ENCODE measurements around the gene GABPA.

Gene GABPA

GRCh38 chr21:25801217-25802014 is 66.6 kb downstream of the GABPA start (continued):
- TF ChIP-seq ZSCAN18 (tag by site-specific recombination; IDR thresholded peaks at IDR 0.05) (no peak), ZSCAN4 (tag by site-specific recombination; IDR thresholded peaks at IDR 0.05) (no peak), ZNF248 (tag by site-specific recombination; IDR thresholded peaks at IDR 0.05) (no peak), GFI1B (tag by site-specific recombination; IDR thresholded peaks at IDR 0.05) (no peak)

GRCh38 chr21:25806060-25806459 is 71.3 kb downstream of the GABPA start:
- Histone ChIP-seq H3K27ac (ENCODE audit: extremely low read depth, low read depth, low read length) (no peak overlapping the region), H3K4me3 (ENCODE audit: low read depth, low read length) (no peak overlapping the region), H3K4me1 (ENCODE audit: control insufficient read depth, insufficient read depth, low read length) (no peaks in the 10 kb centered on the region), H3K36me3 (ENCODE audit: control insufficient read depth in 2 of 2, insufficient read depth in 1 of 2, low read length in 2 of 2) (no peaks in the 10 kb centered on the region), H3K9me3 (ENCODE audit: control insufficient read depth, insufficient read depth, low read depth, low read length) (no peaks in the 10 kb centered on the region)
- ChIA-PET POLR2A (no interaction called here), CTCF (interaction anchor here (0.9 to 1.5 kb wide), 2 partner anchors 9 to 17 kb away, joined by 3 read pairs; no protein-coding TSS in a partner anchor)
- no peak for TF ChIP-seq ZNF266 (tag by site-specific recombination; IDR thresholded peaks at IDR 0.05; ENCODE audit: low read depth)
- TF ChIP-seq ZBTB6 (tag by site-specific recombination; IDR thresholded peaks at IDR 0.05), result no peak
- TF ChIP-seq ZNF555 (tag by site-specific recombination; conservative IDR thresholded peaks at IDR 0.05), result no peak
- TF ChIP-seq PRDM6 (tag by site-specific recombination; IDR thresholded peaks at IDR 0.05), result no peak
- no peak for TF ChIP-seq GFI1B (tag by site-specific recombination; IDR thresholded peaks at IDR 0.05)
- TF ChIP-seq ZNF521 (tag by site-specific recombination; IDR thresholded peaks at IDR 0.05), result no peak
- no peak for TF ChIP-seq ZNF544 (tag by site-specific recombination; IDR thresholded peaks at IDR 0.05)
- TF ChIP-seq KLF8 (tag by site-specific recombination; IDR thresholded peaks at IDR 0.05), result no peak
- no peak for TF ChIP-seq KLF17 (tag by site-specific recombination; IDR thresholded peaks at IDR 0.05)
- TF ChIP-seq ZNF138 (tag by site-specific recombination; IDR thresholded peaks at IDR 0.05; ENCODE audit: borderline replicate concordance), result no peak
- TF ChIP-seq ZNF654 (tag by site-specific recombination; IDR thresholded peaks at IDR 0.05; ENCODE audit: low read depth), result no peak
- TF ChIP-seq ZNF529 (tag by site-specific recombination; IDR thresholded peaks at IDR 0.05; ENCODE audit: insufficient replicate concordance), result no peak
- TF ChIP-seq ZNF148 (tag by site-specific recombination; IDR thresholded peaks at IDR 0.05; ENCODE audit: borderline replicate concordance), result no peak
- no peak for TF ChIP-seq ZFP3 (tag by site-specific recombination; IDR thresholded peaks at IDR 0.05; ENCODE audit: low read depth)

All from HEK293 (cell line).